Stomach (tissue), 4 donors: ENCODE measurements around the gene EXT2.

Experiments
- CTCF ChIP-seq, 7 experiments: fragments of 450-650 bp in 4 of 7; fragments of 200-600 bp in 3 of 7; sonication (generic) in 3 of 7; IDR thresholded peaks; one replicate each; pipeline ENCODE4 v1.5.1; 2016 to 2019; ENCODE audit warnings: antibody characterized with exemption in 7 of 7, control low read depth in 2 of 7, mild to moderate bottlenecking in 1 of 7
- EP300 ChIP-seq: sonication (generic); formaldehyde crosslinking; IDR thresholded peaks from one replicate; pipeline ENCODE4 v1.6.1; 2017; ENCODE audit warnings: antibody characterized with exemption
- POLR2A ChIP-seq, 4 donors: fragments of 450-650 bp; IDR thresholded peaks; one replicate each; pipeline ENCODE4 v1.6.1; 2016; ENCODE audit warnings: antibody characterized with exemption in 4 of 4, control low read depth in 2 of 4, mild to moderate bottlenecking in 1 of 4, moderate library complexity in 1 of 4
- POLR2AphosphoS5 ChIP-seq, 3 donors: sonication (generic); formaldehyde crosslinking; IDR thresholded peaks; one replicate each; pipeline ENCODE4 v1.6.1; 2016; ENCODE audit warnings: antibody characterized with exemption in 3 of 3

- TF ChIP-seq POLR2A (IDR thresholded peaks at IDR 0.05), result no peak
- no peak for TF ChIP-seq CTCF (IDR thresholded peaks at IDR 0.05)
- TF ChIP-seq POLR2AphosphoS5 (IDR thresholded peaks at IDR 0.05), result no peak
- TF ChIP-seq EP300, result no peak
Observed at GRCh38 chr11:44165432-44165831, 70.0 kb downstream of the EXT2 start.
